HepG2 (cell line): Measurements from ENCODE around the gene XPO5. TPM values are rescaled to one million over a fixed set of nuclear protein-coding genes. Genes with fewer than 3 reads are reported as not detected.

ENCODE experiments used
- ATAC-seq: fragments of 200-7000 bp; cut with Tn5 transposase; 3 replicates; pipeline ENCODE4 v1.9.1; 2020; ENCODE audit warnings: mild to moderate bottlenecking, moderate library complexity
- BruUV-seq: library from RNA; stranded (reverse); fragments of 400-500 nt; replicated peaks from 2 replicates; lab custom pipeline; 2021; lab: Mats Ljungman, UMichigan
- CTCF ChIA-PET: fragments of 300-600 bp; formaldehyde crosslinking; extraction: SDS; loops from one replicate; lab custom pipeline; 2021; ENCODE audit warnings: low total read pairs, inconsistent platforms, low intra/inter-chr PET ratio; lab: Yijun Ruan, JAX
- POLR2A ChIA-PET: fragments of 350-600 bp; sonication (Branson Sonifier 250); formaldehyde crosslinking; loops from one replicate; lab custom pipeline; 2020; ENCODE audit warnings: antibody characterized with exemption, inconsistent platforms; lab: Yijun Ruan, JAX
- DNase-seq: peaks from one replicate; pipeline ENCODE4 v3.0.0-alpha.2; 2015; ENCODE audit warnings: low spot score
- FAIRE-seq: peaks from 3 replicates; lab custom pipeline; 2011; peaks lifted over from hg19 to GRCh38; lab: Jason Lieb, UNC
- H2AFZ ChIP-seq: one replicate; pipeline ENCODE4 v1.6.1; 2011; ENCODE audit warnings: low read length, inconsistent platforms
- H3K27ac ChIP-seq: fragments of 300-600 bp; 3 replicates; pipeline ENCODE4 v1.8.0; 2011; ENCODE audit warnings: mixed run types, mild to moderate bottlenecking, mixed read lengths, low read length, inconsistent platforms; ENCODE audit not compliant: insufficient read depth; ENCODE audit errors: extremely low read length
- H3K27me3 ChIP-seq, 2 experiments: fragments of 200-600 bp in 1 of 2; 2 replicates in 1 of 2; 3 replicates in 1 of 2; pipeline versions ENCODE4 v1.6.0 to v1.8.0; 2011; ENCODE audit warnings: low read length in 2 of 2, mild to moderate bottlenecking in 2 of 2, moderate library complexity in 2 of 2, inconsistent platforms in 1 of 2; ENCODE audit not compliant: insufficient read depth in 2 of 2, control insufficient read depth in 1 of 2
- H3K36me3 ChIP-seq, 2 experiments: fragments of 200-600 bp in 1 of 2; replicated peaks in 1 of 2; 2 replicates in 1 of 2; 3 replicates in 1 of 2; pipeline versions ENCODE4 v1.5.1 to v1.8.0; 2011; ENCODE audit warnings: low read length in 2 of 2, inconsistent platforms in 1 of 2; ENCODE audit not compliant: insufficient read depth in 2 of 2, control insufficient read depth in 1 of 2
- H3K4me1 ChIP-seq: 2 replicates; pipeline ENCODE4 v1.5.1; 2012; ENCODE audit warnings: low read length, inconsistent platforms; ENCODE audit not compliant: insufficient read depth
- H3K4me2 ChIP-seq: 2 replicates; pipeline ENCODE4 v1.6.0; 2011; ENCODE audit warnings: low read depth, low read length, inconsistent platforms
- H3K4me3 ChIP-seq, 3 experiments: fragments of 200-600 bp in 1 of 3; sonication (generic), shearing (Covaris generic) in 1 of 3; replicated peaks in 1 of 3; 2 replicates each; pipeline ENCODE4 v1.5.1; 2011 to 2016; ENCODE audit warnings: low read length in 3 of 3, inconsistent platforms in 2 of 3, low read depth in 2 of 3, mild to moderate bottlenecking in 2 of 3, control low read depth in 1 of 3, mixed read lengths in 1 of 3; ENCODE audit not compliant: insufficient read depth in 1 of 3
- H3K79me2 ChIP-seq: one replicate; pipeline ENCODE4 v1.6.1; 2011; ENCODE audit warnings: low read length, inconsistent platforms; ENCODE audit not compliant: insufficient read depth
- H3K9ac ChIP-seq: 2 replicates; pipeline ENCODE4 v1.6.0; 2011; ENCODE audit warnings: mild to moderate bottlenecking, low read depth, low read length, inconsistent platforms; ENCODE audit not compliant: insufficient read depth
- H3K9me3 ChIP-seq: 2 replicates; pipeline ENCODE4 v1.5.1; 2012; ENCODE audit warnings: mild to moderate bottlenecking, low read length
- H4K20me1 ChIP-seq: 2 replicates; pipeline ENCODE4 v1.6.0; 2011; ENCODE audit warnings: inconsistent platforms, mild to moderate bottlenecking, low read length, moderate library complexity; ENCODE audit not compliant: insufficient read depth
- ATF3 ChIP-seq: sonication (generic); formaldehyde crosslinking; IDR thresholded peaks from 2 replicates; pipeline ENCODE4 v1.4.0; 2020; ENCODE audit warnings: missing genetic modification reagents
- DMAP1 ChIP-seq: IDR thresholded peaks from 2 replicates; pipeline ENCODE4 v1.6.1; 2016
- EHMT2 ChIP-seq: fragments of 200-600 bp; sonication (generic); IDR thresholded peaks from 2 replicates; pipeline ENCODE4 v1.7.0; 2017; ENCODE audit warnings: antibody characterized with exemption, low read depth, low read length, borderline replicate concordance
- ETS1 ChIP-seq: sonication (generic); formaldehyde crosslinking; IDR thresholded peaks from 2 replicates; pipeline ENCODE4 v1.4.0; 2020; ENCODE audit warnings: missing genetic modification reagents
- HNRNPUL1 ChIP-seq: fragments of 200-400 bp; formaldehyde crosslinking; IDR thresholded peaks from 2 replicates; pipeline ENCODE4 v1.6.1; 2017; ENCODE audit warnings: low read depth, mild to moderate bottlenecking, low read length, moderate library complexity
- KAT7 ChIP-seq: IDR thresholded peaks from 2 replicates; pipeline ENCODE4 v1.6.1; 2018; ENCODE audit warnings: borderline replicate concordance, missing compliant biosample characterization
- KDM4B ChIP-seq: sonication (generic); formaldehyde crosslinking; IDR thresholded peaks from 2 replicates; pipeline ENCODE4 v1.4.0; 2020; ENCODE audit warnings: missing genetic modification reagents
- NCOR1 ChIP-seq: fragments of 200-600 bp; sonication (generic); IDR thresholded peaks from 2 replicates; pipeline ENCODE4 v1.7.0; 2017; ENCODE audit warnings: antibody characterized with exemption, low read length, borderline replicate concordance
- PREB ChIP-seq: sonication (generic); formaldehyde crosslinking; IDR thresholded peaks from 2 replicates; pipeline ENCODE4 v1.4.0; 2020; ENCODE audit warnings: missing genetic modification reagents
- RFX1 ChIP-seq: fragments of 450-650 bp; IDR thresholded peaks from 2 replicates; pipeline ENCODE4 v1.6.1; 2017
- RXRA ChIP-seq: sonication (generic); formaldehyde crosslinking; IDR thresholded peaks from 2 replicates; pipeline ENCODE4 v1.5.1; 2020; ENCODE audit warnings: missing genetic modification reagents
- SRSF4 ChIP-seq: fragments of 200-400 bp; formaldehyde crosslinking; IDR thresholded peaks from one replicate; pipeline ENCODE4 v1.6.1; 2018; ENCODE audit warnings: mild to moderate bottlenecking, low read depth, low read length, moderate library complexity; ENCODE audit not compliant: poor library complexity, severe bottlenecking
- TP53 ChIP-seq: sonication (generic); formaldehyde crosslinking; conservative IDR thresholded peaks from 2 replicates; pipeline ENCODE4 v1.4.0; 2020; ENCODE audit warnings: missing genetic modification reagents
- ZFP36L1 ChIP-seq: sonication (generic); formaldehyde crosslinking; IDR thresholded peaks from 2 replicates; pipeline ENCODE4 v1.8.0; 2022; ENCODE audit warnings: mild to moderate bottlenecking, missing genetic modification reagents, moderate library complexity
- ZKSCAN8 ChIP-seq: IDR thresholded peaks from 2 replicates; pipeline ENCODE4 v1.6.1; 2016; ENCODE audit warnings: borderline replicate concordance, missing genetic modification reagents, missing compliant biosample characterization
- ZMYM2 ChIP-seq: sonication (generic); formaldehyde crosslinking; IDR thresholded peaks from 2 replicates; pipeline ENCODE4 v1.8.0; 2022; ENCODE audit warnings: mild to moderate bottlenecking, missing genetic modification reagents
- ZNF772 ChIP-seq: sonication (generic); formaldehyde crosslinking; IDR thresholded peaks from 2 replicates; pipeline ENCODE4 v1.5.0; 2020; ENCODE audit warnings: mild to moderate bottlenecking, missing genetic modification reagents
- WGBS: methylation state at CpG from one replicate; pipeline ENCODE4 v1.1.6; 2017; ENCODE audit warnings: low lambda C conversion rate; 5-methylcytosine and 5-hydroxymethylcytosine counted together
- in situ Hi-C: cut with HindIII; loops from 2 replicates; pipeline ENCODE4 v1.10.0; 2017; ENCODE audit warnings: low pct_unique_long_range_greater_than_20kb; ENCODE audit not compliant: extremely low pct_ligation_motif_present
- intact Hi-C: fragments of 100-400 bp; cut with micrococcal nuclease; formaldehyde crosslinking; loops from one replicate; pipeline ENCODE4 v1.10.0; 2022; ENCODE audit not compliant: unreplicated experiment
- polyA plus RNA-seq, 8 experiments: library from polyadenylated mRNA; depleted of rRNA in 3 of 8; stranded (reverse) in 7 of 8; unstranded in 1 of 8; fragments of >200 nt; fragmentation: Illumina TruSeq in 4 of 8; extraction: Trizol in 4 of 8; gene quantifications; 2 replicates each; pipeline versions ENCODE4 v1.2.1 to v1.2.3, GENCODE V29; 2011 to 2016; ENCODE audit warnings: low read depth in 4 of 8, missing spikeins in 1 of 8, mixed read lengths in 1 of 8; ENCODE audit not compliant: insufficient read depth in 1 of 8
- total RNA-seq, 5 experiments: library from RNA; depleted of rRNA; stranded (reverse); fragments of >200 nt; fragmentation: Illumina TruSeq; extraction: Trizol; gene quantifications; 2 replicates each; pipeline ENCODE4 v1.2.3, GENCODE V29; 2016; ENCODE audit warnings: low read depth in 1 of 5
- TF ChIP-seq, protein P1 (sequence below): IDR thresholded peaks from 2 replicates; pipeline ENCODE4 v1.6.1; 2016; ENCODE audit warnings: missing genetic modification reagents, missing compliant biosample characterization

Gene XPO5
- total and polyA plus RNA-seq, 2 of the 13 experiments (the other 11 are each of a cell fraction or from before 2014, with no cell fraction given): 52.2 to 68.0 TPM

GRCh38 chr6:43610431-43610830, 34.6 kb upstream of the XPO5 start:
- Histone ChIP-seq H3K9me3 (no peaks in the 10 kb centered on the region), H4K20me1 (no peaks in the 10 kb centered on the region), H3K36me3 (peaks cover 9 to 67% of the 10 kb centered on the region in 2 experiments), H3K27me3 (no peaks in the 10 kb centered on the region), H3K4me1 (no peaks in the 10 kb centered on the region), H3K79me2 (no peaks in the 10 kb centered on the region), H3K4me3 (no peak overlapping the region), H3K27ac (no peak overlapping the region), H2AFZ (no peak overlapping the region), H3K4me2 (no peak overlapping the region), H3K9ac (no peak overlapping the region)
- no peak for TF ChIP-seq ZNF772 (CRISPR knock-in tag)
- no peak for TF ChIP-seq RFX1
- no peak for TF ChIP-seq PREB (CRISPR knock-in tag)
- no peak for TF ChIP-seq TP53 (CRISPR knock-in tag)
- no peak for TF ChIP-seq KAT7 (CRISPR knock-in tag)
- TF ChIP-seq DMAP1 (CRISPR knock-in tag): no peak
- no peak for TF ChIP-seq RXRA (CRISPR knock-in tag)
- no peak for TF ChIP-seq ETS1 (CRISPR knock-in tag)
- TF ChIP-seq ZMYM2 (CRISPR knock-in tag): no peak
- no peak for TF ChIP-seq ATF3
- TF ChIP-seq KDM4B (CRISPR knock-in tag): no peak
- TF ChIP-seq EHMT2: no peak
- no peak for TF ChIP-seq ZKSCAN8 (CRISPR knock-in tag)
- TF ChIP-seq SRSF4: no peak
- TF ChIP-seq HNRNPUL1: no peak
- TF ChIP-seq NCOR1: no peak
- no peak for TF ChIP-seq ZFP36L1 (CRISPR knock-in tag)
- TF ChIP-seq, protein P1, sequence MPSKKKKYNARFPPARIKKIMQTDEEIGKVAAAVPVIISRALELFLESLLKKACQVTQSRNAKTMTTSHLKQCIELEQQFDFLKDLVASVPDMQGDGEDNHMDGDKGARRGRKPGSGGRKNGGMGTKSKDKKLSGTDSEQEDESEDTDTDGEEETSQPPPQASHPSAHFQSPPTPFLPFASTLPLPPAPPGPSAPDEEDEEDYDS: no peak
- WGBS: 98% methylated on average over 5 of the region's 5 CpGs
- no peak for DNase-seq
- intact Hi-C loops (no loop called here), in situ Hi-C loops (no loop called here)
- POLR2A ChIA-PET: interaction anchor here (1.7 kb wide), 1 partner anchor 19 kb away, joined by 8 read pairs; the partner anchor contains the start of gene GTPBP2
- FAIRE-seq: no peak
- no TSS peak for BruUV-seq
- no peak for ATAC-seq
- CTCF ChIA-PET: no interaction called here
